ENCODE measurements around the gene ARL8A.
"Not testable (repeated sequence)": the region's sequence is repeated elsewhere in the genome, so short reads cannot be mapped to it uniquely, and the experiment has no call there.

Gene ARL8A

GRCh38 chr1:202172015-202172355, 27.4 kb upstream of the ARL8A start:
- DNase-seq: no peak

- no peak for DNase-seq
Observed at GRCh38 chr1:202171292-202172014, 26.9 kb upstream of the ARL8A start.

- no peak for DNase-seq
Observed at GRCh38 chr1:202170726-202171125, 26.2 kb upstream of the ARL8A start.

- DNase-seq: no peak
Observed at GRCh38 chr1:202168861-202169260, 24.3 kb upstream of the ARL8A start.

- no peak for DNase-seq
Observed at GRCh38 chr1:202167708-202168415, 23.3 kb upstream of the ARL8A start.

- not testable (repeated sequence) for DNase-seq
Observed at GRCh38 chr1:202167054-202167453, 22.5 kb upstream of the ARL8A start.

- no peak for DNase-seq
Observed at GRCh38 chr1:202165942-202166843, 21.7 kb upstream of the ARL8A start.

GRCh38 chr1:202165267-202165941, 20.9 kb upstream of the ARL8A start:
- DNase-seq: no peak

GRCh38 chr1:202164271-202165037, 19.9 kb upstream of the ARL8A start:
- no peak for DNase-seq

GRCh38 chr1:202163281-202164270, 19.0 kb upstream of the ARL8A start:
- DNase-seq: no peak

GRCh38 chr1:202162418-202163280, 18.1 kb upstream of the ARL8A start:
- DNase-seq: no peak

- DNase-seq: no peak
Observed at GRCh38 chr1:202162047-202162417, 17.5 kb upstream of the ARL8A start.

- DNase-seq: no peak
Observed at GRCh38 chr1:202161151-202162046, 16.9 kb upstream of the ARL8A start.

- DNase-seq: no peak
Observed at GRCh38 chr1:202160377-202160940, 15.9 kb upstream of the ARL8A start, which contains the start of gene PTPN7. Gene PTPN7 (minus strand): TSS chr1:202160602. CDS start chr1:202159402, 1,200 bp downstream.

- no peak for DNase-seq
Observed at GRCh38 chr1:202159534-202160371, 15.2 kb upstream of the ARL8A start.

GRCh38 chr1:202158810-202159533, 14.4 kb upstream of the ARL8A start:
- DNase-seq: no peak

- DNase-seq: no peak
Observed at GRCh38 chr1:202157945-202158344, 13.4 kb upstream of the ARL8A start.
